ENCODE results near the gene SH3RF1.
"Not testable (repeated sequence)": the region's sequence is repeated elsewhere in the genome, so short reads cannot be mapped to it uniquely, and the experiment has no call there.

SH3RF1 gene

DNA sequence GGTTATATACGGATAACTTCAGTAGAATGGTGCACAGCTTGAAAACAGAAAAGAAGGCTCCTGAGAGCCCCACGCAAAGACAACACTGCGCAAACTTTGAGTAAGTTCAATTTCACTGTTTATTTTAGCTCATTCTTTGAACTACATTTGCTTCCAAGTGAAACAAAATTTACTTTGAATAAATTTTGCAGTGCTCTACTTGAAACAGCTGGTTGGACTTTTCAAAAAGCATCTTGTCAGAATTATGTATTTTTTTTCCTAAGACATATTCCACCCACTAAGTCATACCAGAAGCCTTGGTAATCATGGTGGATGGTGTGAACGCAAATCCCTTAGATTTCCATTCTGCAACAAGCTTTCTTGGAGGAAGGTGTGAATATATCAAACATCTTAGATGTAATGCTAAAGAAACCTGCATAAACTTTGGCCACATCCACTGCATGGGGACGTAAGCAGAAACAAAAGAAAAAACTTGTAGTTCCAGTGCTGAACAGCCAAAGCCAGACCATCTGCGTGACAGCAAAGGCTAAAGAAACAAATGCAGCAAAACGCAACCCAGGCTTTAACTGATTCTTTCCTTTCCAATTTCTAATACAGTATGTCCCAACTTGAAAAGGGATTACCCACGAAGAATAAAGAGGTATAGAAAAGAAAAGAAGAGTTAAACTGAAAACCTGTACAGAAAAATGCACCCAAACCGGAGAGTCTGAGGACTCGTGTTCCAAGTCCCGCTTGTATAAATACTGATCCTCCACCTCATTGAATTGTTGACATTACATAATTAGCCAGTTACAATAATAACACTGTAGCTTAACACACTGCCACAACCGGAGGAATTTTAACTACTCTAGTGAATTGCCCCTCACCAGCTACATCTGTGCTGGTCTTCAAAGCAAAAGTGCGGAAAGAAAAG is 90.9 kb downstream of the SH3RF1 start:
- TF ChIP-seq, protein P1, sequence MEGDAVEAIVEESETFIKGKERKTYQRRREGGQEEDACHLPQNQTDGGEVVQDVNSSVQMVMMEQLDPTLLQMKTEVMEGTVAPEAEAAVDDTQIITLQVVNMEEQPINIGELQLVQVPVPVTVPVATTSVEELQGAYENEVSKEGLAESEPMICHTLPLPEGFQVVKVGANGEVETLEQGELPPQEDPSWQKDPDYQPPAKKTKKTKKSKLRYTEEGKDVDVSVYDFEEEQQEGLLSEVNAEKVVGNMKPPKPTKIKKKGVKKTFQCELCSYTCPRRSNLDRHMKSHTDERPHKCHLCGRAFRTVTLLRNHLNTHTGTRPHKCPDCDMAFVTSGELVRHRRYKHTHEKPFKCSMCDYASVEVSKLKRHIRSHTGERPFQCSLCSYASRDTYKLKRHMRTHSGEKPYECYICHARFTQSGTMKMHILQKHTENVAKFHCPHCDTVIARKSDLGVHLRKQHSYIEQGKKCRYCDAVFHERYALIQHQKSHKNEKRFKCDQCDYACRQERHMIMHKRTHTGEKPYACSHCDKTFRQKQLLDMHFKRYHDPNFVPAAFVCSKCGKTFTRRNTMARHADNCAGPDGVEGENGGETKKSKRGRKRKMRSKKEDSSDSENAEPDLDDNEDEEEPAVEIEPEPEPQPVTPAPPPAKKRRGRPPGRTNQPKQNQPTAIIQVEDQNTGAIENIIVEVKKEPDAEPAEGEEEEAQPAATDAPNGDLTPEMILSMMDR (IDR thresholded peaks at IDR 0.05; ENCODE audit: low read length, missing control alignments) = no peak
- H3K4me3 ChIP-seq (replicated peaks; ENCODE audit: low read depth, low read length) = no peak overlapping the region
- DNase-seq (ENCODE audit: low read depth) = no peak

DNA sequence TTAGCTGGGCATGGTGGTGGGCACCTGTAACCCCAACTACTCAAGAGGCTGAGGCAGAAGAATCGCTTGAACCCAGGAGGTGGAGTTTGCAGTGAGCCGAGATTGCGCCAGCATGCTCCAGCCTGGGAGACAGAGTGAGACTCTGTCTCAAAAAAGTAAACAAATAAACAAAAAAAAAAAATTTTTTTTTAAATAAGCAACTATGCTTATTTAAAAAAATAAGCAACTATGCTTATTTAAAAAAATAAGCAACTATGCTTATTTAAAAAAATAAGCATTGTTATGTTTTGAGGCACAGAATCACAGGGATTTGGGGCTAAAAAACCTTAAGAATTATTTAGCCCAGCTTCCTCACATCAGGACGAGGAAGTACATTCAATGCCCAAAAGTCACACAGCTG is 92.7 kb downstream of the SH3RF1 start:
- DNase-seq (ENCODE audit: low read depth); H3K4me3 ChIP-seq (replicated peaks; ENCODE audit: low read depth, low read length): not testable (repeated sequence)

- TF ChIP-seq, protein P1 (IDR thresholded peaks at IDR 0.05; ENCODE audit: low read length, missing control alignments) = no peak
- DNase-seq (ENCODE audit: low read depth) = no peak
- no peak overlapping the region for H3K4me3 ChIP-seq (replicated peaks; ENCODE audit: low read depth, low read length)
Measured at GRCh38 chr4:169175476-169175875, 95.3 kb downstream of the SH3RF1 start.

DNA sequence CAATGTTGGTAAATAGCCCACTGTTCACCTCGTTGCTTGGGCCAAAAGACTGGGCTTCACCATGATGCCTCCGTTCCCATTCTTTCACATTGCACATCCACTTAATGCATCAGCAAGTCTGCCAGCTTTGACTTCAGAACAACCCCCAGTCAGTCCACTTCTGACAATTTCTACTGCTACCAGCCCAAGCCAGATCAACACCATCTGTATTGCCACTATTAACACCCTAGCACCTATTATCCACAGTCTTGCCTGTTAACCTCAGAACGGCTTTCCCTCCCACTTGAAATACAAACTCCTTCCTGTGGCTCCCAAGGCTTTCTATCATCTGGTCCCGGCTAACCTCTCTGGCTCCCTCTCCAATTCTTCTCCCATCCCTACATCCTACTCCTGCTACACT is 95.7 kb downstream of the SH3RF1 start:
- H3K4me3 ChIP-seq (replicated peaks; ENCODE audit: low read depth, low read length) = no peak overlapping the region
- DNase-seq (ENCODE audit: low read depth) = no peak
- TF ChIP-seq, protein P1 (IDR thresholded peaks at IDR 0.05; ENCODE audit: low read length, missing control alignments) = no peak

- TF ChIP-seq, protein P1 (IDR thresholded peaks at IDR 0.05; ENCODE audit: low read length, missing control alignments) = no peak
- DNase-seq (ENCODE audit: low read depth) = no peak
- no peak overlapping the region for H3K4me3 ChIP-seq (replicated peaks; ENCODE audit: low read depth, low read length)
Measured at GRCh38 chr4:169174247-169174646, 96.5 kb downstream of the SH3RF1 start.

DNA sequence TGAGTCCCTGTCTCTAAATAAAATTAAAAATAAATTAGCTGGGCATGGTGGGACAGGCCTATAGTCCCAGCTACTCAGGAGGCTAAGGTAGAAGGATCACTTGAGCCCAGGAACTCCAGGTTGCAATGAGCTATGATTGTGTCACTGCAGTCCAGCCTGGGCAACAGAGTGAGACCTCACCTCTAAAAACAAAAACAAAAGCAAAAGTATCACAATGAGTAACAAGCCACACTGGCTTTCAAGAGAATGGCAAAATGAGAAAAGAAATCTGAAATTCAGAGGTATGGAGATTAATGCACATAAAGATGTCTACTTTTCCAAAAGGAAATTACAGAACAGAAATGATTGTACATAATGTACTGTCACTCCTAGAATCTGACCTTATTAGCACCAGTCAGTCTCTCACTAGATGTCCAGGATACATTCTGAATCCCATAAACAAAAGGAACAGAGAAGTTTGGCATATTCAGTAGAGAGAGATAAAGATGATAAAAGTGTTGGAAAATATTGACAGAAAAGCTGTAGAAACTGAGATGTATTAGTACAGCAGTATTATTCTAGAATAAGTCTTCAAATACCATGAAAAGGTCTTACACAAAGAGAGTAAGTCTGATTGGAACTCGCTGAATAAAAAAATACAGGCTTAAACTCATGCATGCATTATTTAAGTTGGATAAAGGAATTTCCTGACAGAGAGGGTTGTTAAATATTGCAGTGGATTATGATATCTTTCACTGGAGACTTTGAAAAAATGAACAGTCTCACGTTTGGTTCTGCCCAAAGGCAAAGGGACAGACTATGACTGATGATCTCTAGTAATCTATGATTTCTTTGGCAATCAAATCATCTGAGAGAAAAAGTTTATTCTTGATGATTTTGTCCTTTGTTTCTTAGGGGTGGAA is 102.5 kb downstream of the SH3RF1 start:
- TF ChIP-seq, protein P1 (IDR thresholded peaks at IDR 0.05; ENCODE audit: low read length, missing control alignments) = no peak
- DNase-seq (ENCODE audit: low read depth) = no peak
- no peak overlapping the region for H3K4me3 ChIP-seq (replicated peaks; ENCODE audit: low read depth, low read length)

All from fibroblast of pulmonary artery (primary cell).